SU-DHL-6 (cell line): ENCODE measurements around the gene ARAF.

ENCODE experiments used
- CTCF ChIP-seq: fragments of 200-600 bp; sonication (generic); IDR thresholded peaks from one replicate; pipeline ENCODE4 v1.5.1; 2017; ENCODE audit warnings: antibody characterized with exemption, mild to moderate bottlenecking, low read length, moderate library complexity; ENCODE audit not compliant: insufficient read depth, poor library complexity, severe bottlenecking
- EZH2phosphoT487 ChIP-seq: fragments of 200-600 bp; sonication (generic), shearing (Covaris generic); conservative IDR thresholded peaks from 2 replicates; pipeline ENCODE4 v1.6.1; 2018; ENCODE audit warnings: mild to moderate bottlenecking, antibody characterized with exemption, low read length, moderate library complexity, mixed read lengths

- TF ChIP-seq CTCF: no peak
- no peak for TF ChIP-seq EZH2phosphoT487
Measured at GRCh38 chrX:47579537-47579936, 18.5 kb downstream of the ARAF start.
